MM.1S (cell line): ENCODE data around the gene PPM1B.

Experiments used
- DNase-seq: peaks from one replicate; pipeline ENCODE4 v3.0.0-alpha.2; 2015
- H2AFZ ChIP-seq: fragments of 300-600 bp; sonication (generic); 2 replicates; pipeline ENCODE4 v1.6.0; 2016; ENCODE audit warnings: antibody characterized with exemption, low read length
- H3F3A ChIP-seq: fragments of 300-600 bp; sonication (generic); 2 replicates; pipeline ENCODE4 v1.6.1; 2016; ENCODE audit warnings: mild to moderate bottlenecking, antibody characterized with exemption, low read length, moderate library complexity, mixed read lengths; ENCODE audit not compliant: insufficient read depth
- H3K27ac ChIP-seq: fragments of 300-600 bp; sonication (generic); 2 replicates; pipeline ENCODE4 v1.5.1; 2016; ENCODE audit warnings: mild to moderate bottlenecking, low read length
- H3K27me3 ChIP-seq: fragments of 300-600 bp; sonication (generic); replicated peaks from 2 replicates; pipeline ENCODE4 v1.6.0; 2016; ENCODE audit warnings: low read length; ENCODE audit not compliant: insufficient read depth
- H3K36me3 ChIP-seq: fragments of 300-600 bp; sonication (generic); replicated peaks from 2 replicates; pipeline ENCODE4 v1.6.1; 2016; ENCODE audit warnings: mild to moderate bottlenecking, low read length, mixed read lengths; ENCODE audit not compliant: insufficient read depth
- H3K4me1 ChIP-seq: fragments of 300-600 bp; sonication (generic); 2 replicates; pipeline ENCODE4 v1.6.1; 2016; ENCODE audit warnings: low read length, mixed read lengths
- H3K4me2 ChIP-seq: fragments of 300-600 bp; sonication (generic); 2 replicates; pipeline ENCODE4 v1.6.0; 2016; ENCODE audit warnings: low read depth, low read length
- H3K4me3 ChIP-seq: fragments of 300-600 bp; sonication (generic); 2 replicates; pipeline ENCODE4 v1.5.1; 2016; ENCODE audit warnings: low read length, mixed read lengths
- H3K79me2 ChIP-seq: fragments of 300-600 bp; sonication (generic); 2 replicates; pipeline ENCODE4 v1.6.1; 2016; ENCODE audit warnings: mixed run types, low read length, mixed read lengths
- H3K9ac ChIP-seq: fragments of 300-600 bp; sonication (generic); 2 replicates; pipeline ENCODE4 v1.6.1; 2016; ENCODE audit warnings: low read length, mixed read lengths
- H3K9me2 ChIP-seq: fragments of 300-600 bp; sonication (generic); replicated peaks from 2 replicates; pipeline ENCODE4 v1.6.1; 2016; ENCODE audit warnings: mild to moderate bottlenecking, low read length, mixed read lengths; ENCODE audit not compliant: insufficient read depth
- H3K9me3 ChIP-seq: fragments of 300-600 bp; sonication (generic); replicated peaks from 2 replicates; pipeline ENCODE4 v1.6.1; 2016; ENCODE audit warnings: mild to moderate bottlenecking, low read length, mixed read lengths; ENCODE audit not compliant: insufficient read depth
- H4K20me1 ChIP-seq: fragments of 300-600 bp; sonication (generic); 2 replicates; pipeline ENCODE4 v1.6.1; 2016; ENCODE audit warnings: mild to moderate bottlenecking, low read length, moderate library complexity, mixed read lengths; ENCODE audit not compliant: insufficient read depth
- EZH2 ChIP-seq: fragments of 300-600 bp; sonication (generic); optimal IDR thresholded peaks from 2 replicates; pipeline ENCODE3; 2017; ENCODE audit warnings: low read depth, mild to moderate bottlenecking, antibody characterized with exemption, low read length, mixed read lengths
- EZH2phosphoT487 ChIP-seq: fragments of 300-600 bp; sonication (generic); IDR thresholded peaks from 2 replicates; pipeline ENCODE4 v1.6.1; 2018; ENCODE audit warnings: antibody characterized with exemption, low read length
- TF ChIP-seq, protein P1 (sequence below): fragments of 300-600 bp; sonication (generic); IDR thresholded peaks from 2 replicates; pipeline ENCODE4 v1.5.1; 2016; ENCODE audit warnings: antibody characterized with exemption, low read length, mixed read lengths

The PPM1B gene

DNA sequence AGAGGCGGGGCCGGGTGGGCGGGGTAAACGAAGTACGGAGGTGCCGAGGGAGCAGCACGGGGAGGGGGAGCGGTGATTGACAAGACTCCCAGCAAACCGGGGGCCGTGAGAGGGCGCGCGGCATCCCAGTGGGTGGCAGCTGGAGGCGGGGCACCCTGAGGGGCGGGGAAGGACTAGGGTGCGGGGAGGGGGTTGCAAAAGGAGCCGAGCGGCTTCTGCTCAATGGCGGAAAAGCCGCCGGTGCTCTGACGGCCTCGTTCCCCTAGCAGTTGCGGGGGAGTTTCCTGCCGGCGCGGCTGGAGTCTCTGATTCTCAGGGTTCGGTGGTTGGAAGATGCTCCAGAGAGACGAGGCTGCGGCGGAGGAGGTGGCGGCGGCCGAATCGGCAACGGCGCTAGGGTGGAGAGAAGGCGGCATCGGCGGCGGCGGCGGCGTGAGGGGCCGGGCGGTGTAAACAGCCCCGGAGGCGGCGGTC is at the start of gene PPM1B:
Gene PPM1B (plus strand): TSS at position 195 of the 474 bp plus-strand sequence. CDS start 32,325 bp downstream, outside the sequence.
- no peaks in the 10 kb centered on the region for H3K36me3 ChIP-seq

DNA sequence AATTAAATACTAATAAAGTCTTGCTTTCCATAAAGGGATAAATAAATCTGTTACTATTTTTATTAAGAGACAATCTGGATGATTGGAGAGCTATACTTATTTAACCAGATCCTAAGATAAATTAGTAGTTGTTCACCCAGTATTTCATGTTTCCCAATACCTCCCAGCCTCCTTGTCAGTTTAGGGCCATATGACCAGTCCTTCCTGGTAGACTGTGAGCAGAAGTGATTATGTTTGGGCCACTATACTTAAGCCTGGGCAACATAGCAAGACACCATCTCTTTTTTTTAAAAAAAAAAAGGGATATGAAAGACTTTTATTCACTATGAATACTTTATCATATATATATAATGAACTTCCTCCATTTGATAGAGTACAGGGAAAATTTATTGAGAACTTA is 48.8 kb upstream of the PPM1B start:
- H3K79me2 ChIP-seq, result no peaks in the 10 kb centered on the region

More for the DNA sequence above, at the start of gene PPM1B:
- Histone ChIP-seq H4K20me1 (peaks cover 10% of the 10 kb centered on the region; the same call in 1 of the 2 replicates), H3K27me3 (no peaks in the 10 kb centered on the region), H3K9me3 (no peaks in the 10 kb centered on the region), H3K4me3 (peak within 1 kb of the TSS; percentile 73), H3K9ac (peak within 1 kb of the TSS; percentile 84), H3K4me2 (peak within 1 kb of the TSS; percentile 91), H3K9me2 (no peaks in the 10 kb centered on the region), H3K79me2 (peaks cover 50% of the 10 kb centered on the region), H3F3A (peaks cover 15% of the 10 kb centered on the region; the same call in 1 of the 2 replicates), H3K27ac (peak within 1 kb of the TSS; percentile 91), H3K4me1 (0 out of 2 replicates have a peak, but pooled peaks cover 5% of the 10 kb centered on the region), H2AFZ (peak within 1 kb of the TSS; percentile 59)
- TF ChIP-seq EZH2 (no peak), EZH2phosphoT487 (no peak)
- TF ChIP-seq, protein P1, sequence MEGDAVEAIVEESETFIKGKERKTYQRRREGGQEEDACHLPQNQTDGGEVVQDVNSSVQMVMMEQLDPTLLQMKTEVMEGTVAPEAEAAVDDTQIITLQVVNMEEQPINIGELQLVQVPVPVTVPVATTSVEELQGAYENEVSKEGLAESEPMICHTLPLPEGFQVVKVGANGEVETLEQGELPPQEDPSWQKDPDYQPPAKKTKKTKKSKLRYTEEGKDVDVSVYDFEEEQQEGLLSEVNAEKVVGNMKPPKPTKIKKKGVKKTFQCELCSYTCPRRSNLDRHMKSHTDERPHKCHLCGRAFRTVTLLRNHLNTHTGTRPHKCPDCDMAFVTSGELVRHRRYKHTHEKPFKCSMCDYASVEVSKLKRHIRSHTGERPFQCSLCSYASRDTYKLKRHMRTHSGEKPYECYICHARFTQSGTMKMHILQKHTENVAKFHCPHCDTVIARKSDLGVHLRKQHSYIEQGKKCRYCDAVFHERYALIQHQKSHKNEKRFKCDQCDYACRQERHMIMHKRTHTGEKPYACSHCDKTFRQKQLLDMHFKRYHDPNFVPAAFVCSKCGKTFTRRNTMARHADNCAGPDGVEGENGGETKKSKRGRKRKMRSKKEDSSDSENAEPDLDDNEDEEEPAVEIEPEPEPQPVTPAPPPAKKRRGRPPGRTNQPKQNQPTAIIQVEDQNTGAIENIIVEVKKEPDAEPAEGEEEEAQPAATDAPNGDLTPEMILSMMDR, result no peak
- DNase-seq, result no peak

DNA sequence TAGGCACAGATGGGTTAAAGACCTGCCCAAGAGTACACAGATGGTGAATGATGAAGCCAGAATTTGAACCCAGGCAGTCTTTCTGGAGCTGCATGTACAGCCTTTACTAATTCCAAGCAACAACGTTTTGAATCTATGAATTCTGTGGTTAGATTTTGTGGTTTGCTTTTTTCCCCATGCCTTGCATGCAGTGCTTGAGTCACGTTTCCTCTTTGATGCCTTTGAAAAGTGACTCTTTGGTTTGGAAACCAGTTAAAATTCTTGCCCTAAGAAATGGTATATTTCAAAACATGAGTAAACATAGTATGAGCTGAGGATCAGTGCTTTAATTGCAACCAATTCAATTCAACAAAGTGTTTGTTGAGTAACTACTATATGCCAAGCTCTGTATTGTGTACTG is 48.2 kb upstream of the PPM1B start:
- Histone ChIP-seq H2AFZ (no peak overlapping the region), H3K4me3 (no peak overlapping the region), H3K9me3 (no peaks in the 10 kb centered on the region), H3K9ac (no peak overlapping the region), H3K79me2 (no peaks in the 10 kb centered on the region), H4K20me1 (no peaks in the 10 kb centered on the region), H3K27me3 (no peaks in the 10 kb centered on the region), H3K27ac (peak overlapping the region; percentile 11; the same call in 1 of the 2 replicates), H3F3A (peaks cover 6% of the 10 kb centered on the region; the same call in 1 of the 2 replicates), H3K36me3 (no peaks in the 10 kb centered on the region), H3K4me2 (peak overlapping the region; percentile 53), H3K4me1 (peaks cover 12% of the 10 kb centered on the region), H3K9me2 (no peaks in the 10 kb centered on the region)
- DNase-seq, result peak; percentile 81
- TF ChIP-seq EZH2phosphoT487 (no peak), EZH2 (no peak)
- TF ChIP-seq, protein P1, result no peak

More for the DNA sequence above, 48.8 kb upstream of the PPM1B start:
- Histone ChIP-seq H2AFZ (no peak overlapping the region), H3K9me3 (no peaks in the 10 kb centered on the region), H3K36me3 (no peaks in the 10 kb centered on the region), H3K4me1 (peaks cover 12% of the 10 kb centered on the region), H3K27ac (no peak overlapping the region), H3K27me3 (no peaks in the 10 kb centered on the region), H3K9ac (no peak overlapping the region), H4K20me1 (no peaks in the 10 kb centered on the region), H3K9me2 (no peaks in the 10 kb centered on the region), H3K4me2 (no peak overlapping the region), H3K4me3 (no peak overlapping the region), H3F3A (peaks cover 6% of the 10 kb centered on the region; the same call in 1 of the 2 replicates)
- DNase-seq, result no peak
- TF ChIP-seq EZH2, result no peak
- TF ChIP-seq, protein P1, result no peak
- no peak for TF ChIP-seq EZH2phosphoT487
